Dendritic cell treated with granulocyte-macrophage colony-stimulating factor and Interleukin-4, amounts not matched to agents 40 ng/mL and 50 ng/mL, for 4 days (primary cell): ENCODE results near the gene CFAP210.

ENCODE experiments used
- H3K27ac Mint-ChIP-seq: one replicate; pipeline ENCODE4 v1.8.0; 2022; ENCODE audit warnings: mild to moderate bottlenecking, mixed read lengths
- H3K27me3 Mint-ChIP-seq: one replicate; pipeline ENCODE4 v1.8.0; 2022; ENCODE audit warnings: mild to moderate bottlenecking, mixed read lengths
- H3K36me3 Mint-ChIP-seq: one replicate; pipeline ENCODE4 v1.8.0; 2022; ENCODE audit warnings: low read depth, mixed read lengths
- H3K4me1 Mint-ChIP-seq: one replicate; pipeline ENCODE4 v1.8.0; 2022; ENCODE audit warnings: low read depth, mixed read lengths
- H3K4me3 Mint-ChIP-seq: one replicate; pipeline ENCODE4 v1.8.0; 2022; ENCODE audit warnings: mild to moderate bottlenecking, moderate library complexity, mixed read lengths
- H3K9me3 Mint-ChIP-seq: one replicate; pipeline ENCODE4 v1.8.0; 2022; ENCODE audit warnings: mixed read lengths
- intact Hi-C: fragments of 100-400 bp; cut with micrococcal nuclease; formaldehyde crosslinking; loops from one replicate; pipeline ENCODE4 v1.15.0; 2022

Gene CFAP210

DNA sequence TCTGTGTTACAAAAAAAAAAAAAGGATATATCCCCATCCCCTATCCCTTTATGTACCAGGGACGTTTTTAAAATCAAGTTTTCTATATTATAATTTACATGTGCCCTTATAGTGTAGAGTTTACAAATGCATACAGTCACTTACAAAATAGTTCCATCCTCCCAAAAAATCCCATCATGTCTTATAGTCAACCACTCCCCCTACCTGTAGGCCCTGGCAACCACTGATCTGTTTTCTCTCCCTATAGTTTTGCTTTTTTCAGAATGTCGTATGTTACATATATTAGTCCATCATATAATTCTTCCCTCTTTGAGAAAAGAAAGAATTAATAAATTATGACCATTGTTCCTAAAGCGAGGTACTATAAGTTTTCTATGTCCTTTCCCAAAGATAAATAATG, 17.8 kb downstream of the CFAP210 start:
- Mint-ChIP-seq H3K4me3 (no peak overlapping the region), H3K9me3 (peaks cover 5% of the 10 kb centered on the region), H3K4me1 (no peaks in the 10 kb centered on the region), H3K36me3 (no peaks in the 10 kb centered on the region), H3K27ac (no peak overlapping the region), H3K27me3 (peaks cover 2% of the 10 kb centered on the region)
- intact Hi-C loops, result no loop called here

DNA sequence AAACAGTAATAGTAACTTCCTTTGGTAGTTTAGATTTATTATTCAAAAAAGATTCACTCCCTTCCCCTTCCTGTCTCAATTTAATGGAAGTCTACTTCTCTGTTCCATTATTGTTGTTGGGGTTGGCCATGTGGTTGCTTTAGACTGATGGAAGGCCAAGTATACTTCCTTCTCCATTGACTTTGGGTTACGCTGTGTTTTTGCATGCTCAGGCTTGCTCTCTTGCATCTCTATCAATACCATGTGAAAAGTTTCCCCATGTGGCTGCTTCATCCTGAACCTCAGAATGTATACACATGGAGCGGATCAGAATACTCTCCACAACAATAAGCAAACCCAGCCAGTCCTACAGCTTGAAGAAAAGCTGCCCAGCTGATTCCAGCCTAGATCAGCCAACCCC, 20.3 kb downstream of the CFAP210 start:
- intact Hi-C loops, result no loop called here

DNA sequence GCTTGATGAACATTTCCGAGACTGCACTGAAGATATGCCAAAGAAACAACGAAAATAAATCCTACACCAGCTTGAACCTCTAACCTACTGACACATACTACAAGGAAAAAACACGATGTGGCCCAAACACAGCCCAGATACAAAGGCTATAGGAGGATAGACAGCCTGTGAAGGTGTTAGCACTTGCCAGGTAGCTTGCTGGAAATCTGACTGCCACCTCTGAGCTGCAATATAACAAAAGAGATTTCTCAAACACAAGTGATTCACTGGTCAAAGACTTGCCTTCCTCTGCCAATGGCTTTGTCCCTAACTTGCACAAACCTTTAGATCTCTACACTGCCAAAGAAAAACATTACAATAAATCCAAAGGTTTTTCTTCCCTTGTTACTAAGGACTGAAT, 21.1 kb downstream of the CFAP210 start:
- Mint-ChIP-seq H3K27ac (no peak overlapping the region), H3K4me1 (no peaks in the 10 kb centered on the region), H3K4me3 (no peak overlapping the region), H3K27me3 (peaks cover 2% of the 10 kb centered on the region), H3K9me3 (no peaks in the 10 kb centered on the region), H3K36me3 (no peaks in the 10 kb centered on the region)
- intact Hi-C loops, result no loop called here

More for the DNA sequence above, 20.3 kb downstream of the CFAP210 start:
- Mint-ChIP-seq H3K4me1 (no peaks in the 10 kb centered on the region), H3K4me3 (no peak overlapping the region), H3K36me3 (no peaks in the 10 kb centered on the region), H3K27ac (no peak overlapping the region), H3K27me3 (peaks cover 2% of the 10 kb centered on the region), H3K9me3 (no peaks in the 10 kb centered on the region)

DNA sequence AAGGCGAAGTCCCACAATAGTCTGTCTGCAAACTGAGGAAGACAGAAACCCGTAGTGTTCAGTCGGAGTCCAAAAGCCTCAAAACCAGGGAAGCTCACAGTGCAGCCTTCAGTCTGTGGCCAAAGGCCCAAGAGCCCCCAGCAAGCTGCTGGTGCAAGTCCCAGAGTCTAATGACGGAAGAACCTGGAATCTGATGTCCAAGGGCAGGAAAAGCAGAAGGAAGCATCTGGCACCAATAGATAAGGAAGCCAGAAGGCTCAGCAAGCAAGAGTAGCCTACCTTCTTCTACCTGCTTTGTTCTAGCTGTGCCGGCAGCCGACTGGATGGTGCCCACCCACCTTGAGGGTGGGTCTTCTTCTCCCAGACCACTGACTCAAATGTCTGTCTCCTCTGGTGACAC, 21.8 kb downstream of the CFAP210 start:
- no peak overlapping the region for H3K27ac Mint-ChIP-seq

DNA sequence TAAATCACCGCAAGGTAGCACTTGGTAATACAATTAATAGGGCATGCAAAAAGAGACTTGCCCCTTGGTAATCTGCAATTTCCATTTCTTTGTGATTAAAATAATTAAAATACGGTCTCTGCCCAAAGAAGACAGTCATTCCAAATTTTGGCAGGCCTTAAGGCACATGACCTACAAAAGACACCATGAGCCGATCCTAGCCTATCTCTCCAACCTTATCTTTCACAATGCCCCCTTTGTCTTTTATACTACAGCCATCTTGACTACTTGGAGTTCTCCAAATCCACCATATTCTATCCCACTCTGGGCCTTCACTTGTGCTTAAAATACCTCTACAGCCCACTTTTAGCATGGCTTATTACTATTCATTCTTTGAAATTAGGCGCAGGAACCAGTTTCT, 23.3 kb downstream of the CFAP210 start:
- no peaks in the 10 kb centered on the region for H3K4me1 Mint-ChIP-seq
- peaks cover 2% of the 10 kb centered on the region for H3K27me3 Mint-ChIP-seq
- no peaks in the 10 kb centered on the region for H3K9me3 Mint-ChIP-seq
- H3K4me3 Mint-ChIP-seq, result no peak overlapping the region
- no peak overlapping the region for H3K27ac Mint-ChIP-seq
- intact Hi-C loops, result no loop called here
- H3K36me3 Mint-ChIP-seq, result no peaks in the 10 kb centered on the region

More for the DNA sequence above, 21.8 kb downstream of the CFAP210 start:
- Mint-ChIP-seq H3K4me3 (no peak overlapping the region), H3K9me3 (no peaks in the 10 kb centered on the region), H3K4me1 (no peaks in the 10 kb centered on the region), H3K36me3 (no peaks in the 10 kb centered on the region), H3K27me3 (peaks cover 2% of the 10 kb centered on the region)
- intact Hi-C loops, result no loop called here

DNA sequence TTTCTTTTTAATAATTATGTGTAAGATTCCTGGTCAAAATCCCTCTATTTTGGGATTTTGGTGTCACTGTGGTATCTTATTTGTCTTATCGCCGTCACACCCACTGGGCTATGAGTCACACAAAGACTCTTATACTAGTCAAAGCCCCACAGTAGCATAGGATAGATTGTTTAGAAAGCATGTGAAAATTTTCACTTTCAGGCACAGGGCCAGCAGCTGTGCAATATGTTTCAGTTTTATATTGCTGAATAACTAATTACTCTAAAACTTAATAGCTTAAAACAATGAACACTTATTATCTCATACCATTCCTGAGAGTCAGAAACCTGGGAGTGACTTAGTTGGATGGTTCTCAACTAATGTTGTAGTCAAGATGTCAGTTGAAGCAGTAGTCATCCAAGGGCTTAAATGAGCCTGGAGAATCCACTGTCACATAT, 24.0 kb downstream of the CFAP210 start:
- intact Hi-C loops, result no loop called here

DNA sequence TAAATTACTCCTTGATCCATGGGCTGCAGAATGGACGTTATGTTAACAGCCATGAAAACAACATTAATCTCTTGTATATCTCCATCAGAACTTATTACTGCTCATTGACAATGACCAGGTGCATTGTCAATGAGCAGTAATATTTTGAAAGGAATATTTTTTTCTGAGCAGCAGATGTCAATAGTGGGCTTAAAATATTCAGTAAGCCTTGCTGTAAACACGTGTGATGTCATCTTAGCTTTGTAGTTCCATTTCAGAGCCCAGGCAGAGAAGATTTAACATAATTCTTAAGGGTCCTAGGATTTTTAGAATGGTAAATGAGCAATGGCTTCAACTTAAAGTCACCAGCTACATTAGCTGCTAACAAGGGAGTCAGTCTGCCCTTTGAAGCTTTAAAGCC, 26.6 kb downstream of the CFAP210 start:
- no peak overlapping the region for H3K27ac Mint-ChIP-seq
- intact Hi-C loops, result no loop called here
- no peaks in the 10 kb centered on the region for H3K9me3 Mint-ChIP-seq
- H3K36me3 Mint-ChIP-seq, result no peaks in the 10 kb centered on the region
- peaks cover 2% of the 10 kb centered on the region for H3K27me3 Mint-ChIP-seq
- H3K4me1 Mint-ChIP-seq, result peaks cover 6% of the 10 kb centered on the region
- no peak overlapping the region for H3K4me3 Mint-ChIP-seq

More for the DNA sequence above, 24.0 kb downstream of the CFAP210 start:
- Mint-ChIP-seq H3K27ac (no peak overlapping the region), H3K36me3 (no peaks in the 10 kb centered on the region), H3K4me3 (no peak overlapping the region), H3K27me3 (peaks cover 2% of the 10 kb centered on the region), H3K9me3 (no peaks in the 10 kb centered on the region), H3K4me1 (no peaks in the 10 kb centered on the region)

DNA sequence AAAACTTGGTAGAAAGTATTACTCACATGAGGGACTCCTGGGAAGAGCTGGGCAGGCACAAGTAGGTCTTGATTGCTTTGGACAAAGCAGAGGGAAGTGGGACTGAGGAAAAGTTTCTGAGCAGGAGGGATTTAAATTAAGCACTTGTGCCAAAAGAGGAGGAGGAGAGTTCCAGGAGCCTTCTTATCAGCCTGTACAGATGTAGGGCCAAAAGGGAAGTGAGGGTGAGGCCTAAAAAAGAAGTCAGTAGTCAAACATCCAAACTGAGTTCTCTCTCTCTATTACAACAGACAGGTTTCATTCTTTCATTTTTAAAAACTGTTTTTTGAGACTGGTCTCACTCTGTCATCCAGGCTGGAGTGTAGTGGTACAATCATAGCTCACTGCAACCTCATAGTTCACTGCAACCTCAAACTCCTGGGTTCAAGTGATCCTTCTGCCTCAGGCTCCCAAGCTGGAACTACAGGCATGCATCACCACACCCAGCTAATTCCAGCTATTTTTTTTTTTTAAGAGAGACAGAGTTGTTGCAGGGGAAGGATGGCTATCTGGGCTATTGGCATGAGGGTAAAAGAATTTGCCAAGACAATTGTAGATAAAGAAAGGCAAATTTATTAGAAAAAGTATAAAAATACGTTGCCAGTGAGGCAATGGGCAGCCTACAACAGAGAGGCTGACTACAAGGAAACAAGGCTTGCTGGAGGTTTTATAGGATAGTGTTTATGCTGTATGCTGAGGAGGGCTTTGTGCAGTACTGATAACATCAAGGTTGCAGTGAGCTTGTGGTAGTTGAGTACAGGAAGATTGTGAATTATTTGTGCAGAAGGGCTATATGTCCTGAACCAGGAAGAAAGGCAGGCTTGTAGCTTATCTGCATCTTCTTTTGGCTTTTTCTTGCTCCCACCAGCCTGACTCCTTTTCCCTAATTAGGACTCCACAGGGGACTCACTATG, 29.0 kb downstream of the CFAP210 start:
- Mint-ChIP-seq H3K4me1 (peaks cover 6% of the 10 kb centered on the region), H3K36me3 (no peaks in the 10 kb centered on the region), H3K27ac (no peak overlapping the region), H3K4me3 (no peak overlapping the region), H3K27me3 (no peaks in the 10 kb centered on the region), H3K9me3 (no peaks in the 10 kb centered on the region)
- intact Hi-C loops, result no loop called here

DNA sequence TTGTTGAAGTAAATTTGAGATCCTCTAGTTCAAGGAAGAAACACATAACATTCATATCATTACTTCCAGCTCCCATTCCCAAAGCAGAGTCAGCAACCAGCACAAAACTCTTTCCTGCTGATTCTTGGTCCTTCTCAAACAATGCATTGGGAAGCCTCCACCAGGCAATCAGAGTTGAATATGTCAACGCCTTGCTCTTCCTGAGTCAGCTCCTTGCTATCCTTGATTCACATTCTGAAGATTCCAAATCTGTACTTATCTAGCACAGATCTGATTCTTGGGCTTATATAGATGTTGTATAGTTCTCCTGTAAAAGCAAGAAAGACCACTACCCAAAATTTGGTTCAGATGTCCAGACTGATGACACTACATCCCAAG, 29.6 kb downstream of the CFAP210 start:
- intact Hi-C loops, result no loop called here
- Mint-ChIP-seq H3K4me1 (peaks cover 6% of the 10 kb centered on the region), H3K27me3 (no peaks in the 10 kb centered on the region), H3K36me3 (no peaks in the 10 kb centered on the region), H3K27ac (no peak overlapping the region), H3K4me3 (no peak overlapping the region), H3K9me3 (no peaks in the 10 kb centered on the region)

DNA sequence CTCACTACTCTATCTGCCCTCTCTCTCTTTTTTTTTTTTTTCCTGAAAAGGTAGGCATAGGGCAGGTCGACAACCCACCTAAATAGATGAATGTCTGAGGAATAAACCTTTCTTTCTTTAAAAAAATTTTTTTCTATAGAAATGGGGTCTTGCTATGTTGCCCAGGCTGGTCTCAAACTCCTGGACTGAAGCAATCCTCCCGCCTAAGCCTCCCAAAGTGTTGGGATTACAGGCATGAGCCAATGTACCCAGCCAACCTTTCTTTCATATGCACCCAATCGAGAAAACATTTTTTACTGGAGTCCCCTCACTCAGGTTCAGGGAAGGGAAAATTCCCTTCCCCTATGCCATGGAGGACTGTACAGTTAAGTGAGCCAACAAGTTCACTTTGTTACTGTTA, 31.0 kb downstream of the CFAP210 start:
- no peak overlapping the region for H3K4me3 Mint-ChIP-seq
- peaks cover 6% of the 10 kb centered on the region for H3K4me1 Mint-ChIP-seq
- no peaks in the 10 kb centered on the region for H3K9me3 Mint-ChIP-seq
- H3K27ac Mint-ChIP-seq, result no peak overlapping the region
- no peaks in the 10 kb centered on the region for H3K36me3 Mint-ChIP-seq
- intact Hi-C loops, result no loop called here
- H3K27me3 Mint-ChIP-seq, result no peaks in the 10 kb centered on the region

DNA sequence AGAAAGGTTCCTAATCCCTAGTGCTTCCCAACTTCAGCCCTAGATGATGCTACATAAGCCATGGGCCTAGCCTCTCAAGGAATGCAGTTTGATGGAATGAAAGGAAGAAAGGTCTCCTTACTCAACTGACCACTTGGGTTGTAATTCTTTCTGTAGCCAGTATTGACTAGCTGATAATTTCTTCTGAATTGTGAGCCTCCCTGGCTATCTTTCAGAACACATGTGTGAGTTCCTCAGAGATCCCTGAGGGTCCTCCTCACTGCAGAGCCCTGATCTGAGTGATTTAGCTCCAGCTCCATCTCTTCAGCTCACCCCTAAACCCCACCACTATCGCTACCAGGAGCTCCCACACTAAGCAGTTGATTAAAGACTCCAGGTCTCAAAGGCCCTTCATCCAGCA, 31.5 kb downstream of the CFAP210 start:
- H3K4me3 Mint-ChIP-seq, result no peak overlapping the region
- H3K27me3 Mint-ChIP-seq, result no peaks in the 10 kb centered on the region
- no peaks in the 10 kb centered on the region for H3K36me3 Mint-ChIP-seq
- H3K9me3 Mint-ChIP-seq, result no peaks in the 10 kb centered on the region
- H3K4me1 Mint-ChIP-seq, result peaks cover 6% of the 10 kb centered on the region
- no peak overlapping the region for H3K27ac Mint-ChIP-seq
- intact Hi-C loops, result no loop called here

DNA sequence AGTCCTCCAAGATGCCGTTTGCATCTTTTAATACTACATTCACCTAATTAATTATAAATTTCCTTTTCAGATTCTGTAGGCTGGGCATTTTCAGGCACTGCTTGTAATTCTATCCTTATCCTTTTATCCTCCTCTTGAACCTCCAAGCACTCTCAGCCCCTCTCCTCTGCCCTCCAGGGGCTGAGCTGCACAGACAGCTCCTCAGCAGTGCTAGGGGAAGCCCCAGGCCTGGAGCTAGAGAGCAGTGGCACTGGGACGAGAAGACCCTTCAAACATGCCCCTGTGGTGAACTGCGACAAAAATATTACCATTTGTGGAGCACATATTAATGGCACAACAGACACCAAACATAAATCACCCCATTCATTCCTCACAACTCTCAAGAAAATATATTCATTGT, 32.9 kb downstream of the CFAP210 start:
- no peaks in the 10 kb centered on the region for H3K9me3 Mint-ChIP-seq
- no peak overlapping the region for H3K27ac Mint-ChIP-seq
- no peaks in the 10 kb centered on the region for H3K36me3 Mint-ChIP-seq
- peaks cover 8% of the 10 kb centered on the region for H3K4me1 Mint-ChIP-seq
- no peak overlapping the region for H3K4me3 Mint-ChIP-seq
- intact Hi-C loops, result no loop called here
- H3K27me3 Mint-ChIP-seq, result no peaks in the 10 kb centered on the region

DNA sequence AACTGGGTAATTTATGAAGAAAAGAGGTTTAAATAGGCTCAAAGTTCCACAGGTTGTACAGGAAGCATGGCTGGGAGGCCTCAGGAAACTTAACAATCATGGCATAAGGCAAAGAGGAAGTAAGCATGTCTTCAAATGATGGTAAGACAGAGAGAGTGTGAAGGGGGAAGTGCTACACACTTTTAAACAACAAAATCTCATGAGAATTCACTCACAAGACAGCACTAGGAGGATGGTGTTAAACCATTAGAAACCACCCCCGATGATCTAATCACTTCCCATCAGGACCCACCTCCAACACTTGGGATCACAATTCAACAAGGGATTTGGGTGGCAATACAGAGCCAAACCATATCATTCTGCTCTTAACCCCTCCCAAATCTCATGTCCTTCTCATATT, 34.9 kb downstream of the CFAP210 start:
- H3K27me3 Mint-ChIP-seq, result no peaks in the 10 kb centered on the region
- H3K4me1 Mint-ChIP-seq, result peaks cover 7% of the 10 kb centered on the region
- H3K9me3 Mint-ChIP-seq, result no peaks in the 10 kb centered on the region
- H3K27ac Mint-ChIP-seq, result no peak overlapping the region
- intact Hi-C loops, result no loop called here
- no peaks in the 10 kb centered on the region for H3K36me3 Mint-ChIP-seq
- H3K4me3 Mint-ChIP-seq, result no peak overlapping the region

DNA sequence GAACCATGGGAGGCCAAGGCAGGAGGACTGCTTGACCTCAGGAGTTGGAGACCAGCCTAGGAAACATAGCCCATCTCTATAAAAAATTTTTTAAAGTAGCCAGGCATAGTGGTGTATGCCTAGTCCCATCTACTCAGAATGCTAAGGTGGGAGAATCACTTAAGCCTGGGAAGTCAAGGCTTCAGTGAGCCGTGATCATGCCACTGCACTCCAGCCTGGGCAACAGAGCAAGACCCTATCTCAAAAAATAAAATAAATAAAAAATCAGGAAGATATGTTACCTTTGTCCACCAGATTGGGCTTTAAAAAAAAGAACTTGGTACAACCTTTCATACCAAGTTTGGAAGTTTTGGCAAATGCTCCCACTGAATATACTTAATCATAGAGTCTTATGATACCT, 35.3 kb downstream of the CFAP210 start:
- no peaks in the 10 kb centered on the region for H3K9me3 Mint-ChIP-seq
- no peaks in the 10 kb centered on the region for H3K27me3 Mint-ChIP-seq
- H3K4me1 Mint-ChIP-seq, result peaks cover 7% of the 10 kb centered on the region
- H3K27ac Mint-ChIP-seq, result no peak overlapping the region
- no peaks in the 10 kb centered on the region for H3K36me3 Mint-ChIP-seq
- intact Hi-C loops, result no loop called here
- H3K4me3 Mint-ChIP-seq, result no peak overlapping the region

DNA sequence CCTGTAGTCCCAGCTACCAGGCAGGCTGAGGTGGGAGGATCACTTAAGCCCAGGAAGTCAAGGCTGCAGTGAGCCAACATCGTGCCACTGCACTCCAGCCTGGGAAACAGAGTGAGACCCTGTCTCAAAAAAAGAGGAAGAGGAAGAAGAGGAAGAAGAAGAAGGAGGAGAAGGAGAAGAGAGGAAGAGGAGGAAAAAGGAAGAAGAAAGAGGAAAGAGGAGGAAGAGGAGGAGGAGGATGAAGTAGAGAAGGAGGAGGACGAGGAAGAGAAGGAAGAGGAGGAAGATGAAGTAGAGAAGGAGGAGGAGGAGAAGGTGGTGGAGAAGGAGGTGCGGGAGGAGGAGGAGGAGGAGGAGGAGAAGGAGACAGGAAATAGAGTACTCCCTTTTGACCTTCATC, 38.0 kb downstream of the CFAP210 start:
- H3K27ac Mint-ChIP-seq, result no peak overlapping the region
- no peaks in the 10 kb centered on the region for H3K27me3 Mint-ChIP-seq
- H3K9me3 Mint-ChIP-seq, result no peaks in the 10 kb centered on the region
- H3K36me3 Mint-ChIP-seq, result no peaks in the 10 kb centered on the region
- H3K4me3 Mint-ChIP-seq, result no peak overlapping the region
- H3K4me1 Mint-ChIP-seq, result peaks cover 7% of the 10 kb centered on the region
- intact Hi-C loops, result no loop called here
